HepG2 (cell line): Measurements from ENCODE around the gene TEKT5. TPM values are rescaled to one million over a fixed set of nuclear protein-coding genes. Genes with fewer than 3 reads are reported as not detected.

Experiments used
- HNF4A ChIP-seq: sonication (generic); formaldehyde crosslinking; IDR thresholded peaks from 2 replicates; pipeline ENCODE4 v1.4.0; 2020; ENCODE audit warnings: missing genetic modification reagents
- IRF2 ChIP-seq: IDR thresholded peaks from 2 replicates; pipeline ENCODE4 v1.6.1; 2018; ENCODE audit warnings: missing genetic modification reagents, missing compliant biosample characterization
- MTF2 ChIP-seq: sonication (generic); formaldehyde crosslinking; IDR thresholded peaks from 2 replicates; pipeline ENCODE4 v1.5.0; 2020; ENCODE audit warnings: missing genetic modification reagents, borderline replicate concordance
- NFAT5 ChIP-seq: sonication (generic); formaldehyde crosslinking; IDR thresholded peaks from 2 replicates; pipeline ENCODE4 v1.4.0; 2020; ENCODE audit warnings: missing genetic modification reagents
- NFIC ChIP-seq: IDR thresholded peaks from 2 replicates; pipeline ENCODE4 v1.6.1; 2012; ENCODE audit warnings: mild to moderate bottlenecking, low read length, inconsistent platforms
- RAD51 ChIP-seq: fragments of 450-650 bp; IDR thresholded peaks from 2 replicates; pipeline ENCODE4 v1.6.1; 2016; ENCODE audit warnings: borderline replicate concordance
- SP2 ChIP-seq: sonication (generic); formaldehyde crosslinking; IDR thresholded peaks from 2 replicates; pipeline ENCODE4 v1.5.1; 2020; ENCODE audit warnings: mild to moderate bottlenecking, missing genetic modification reagents
- USF2 ChIP-seq, 2 experiments: sonication (generic) in 1 of 2; formaldehyde crosslinking in 1 of 2; IDR thresholded peaks; 2 replicates each; pipeline versions ENCODE4 v1.5.1 to v1.6.1; 2011 to 2020; ENCODE audit warnings: borderline replicate concordance in 1 of 2, low read depth in 1 of 2, low read length in 1 of 2, mild to moderate bottlenecking in 1 of 2, missing genetic modification reagents in 1 of 2, moderate library complexity in 1 of 2
- ZFAT ChIP-seq: sonication (generic); formaldehyde crosslinking; conservative IDR thresholded peaks from 2 replicates; pipeline ENCODE4 v1.8.1; 2023; ENCODE audit warnings: missing genetic modification reagents, inconsistent platforms
- ZMYM3 ChIP-seq: sonication (generic); formaldehyde crosslinking; IDR thresholded peaks from 2 replicates; pipeline ENCODE4 v1.5.1; 2020; ENCODE audit warnings: mild to moderate bottlenecking, missing genetic modification reagents
- ZNF639 ChIP-seq: conservative IDR thresholded peaks from 2 replicates; pipeline ENCODE4 v1.6.1; 2018; ENCODE audit warnings: missing genetic modification reagents
- ZNF646 ChIP-seq: sonication (generic); formaldehyde crosslinking; IDR thresholded peaks from 2 replicates; pipeline ENCODE4 v1.9.0; 2021; ENCODE audit warnings: mild to moderate bottlenecking, missing genetic modification reagents
- polyA plus RNA-seq, 8 experiments: library from polyadenylated mRNA; depleted of rRNA in 3 of 8; stranded (reverse) in 7 of 8; unstranded in 1 of 8; fragments of >200 nt; fragmentation: Illumina TruSeq in 4 of 8; extraction: Trizol in 4 of 8; gene quantifications; 2 replicates each; pipeline versions ENCODE4 v1.2.1 to v1.2.3, GENCODE V29; 2011 to 2016; ENCODE audit warnings: low read depth in 4 of 8, missing spikeins in 1 of 8, mixed read lengths in 1 of 8; ENCODE audit not compliant: insufficient read depth in 1 of 8
- total RNA-seq, 5 experiments: library from RNA; depleted of rRNA; stranded (reverse); fragments of >200 nt; fragmentation: Illumina TruSeq; extraction: Trizol; gene quantifications; 2 replicates each; pipeline ENCODE4 v1.2.3, GENCODE V29; 2016; ENCODE audit warnings: low read depth in 1 of 5
- TF ChIP-seq, protein P1 (sequence below): sonication (generic); formaldehyde crosslinking; IDR thresholded peaks from 2 replicates; pipeline ENCODE4 v1.4.0; 2020; ENCODE audit warnings: low read depth, mild to moderate bottlenecking, missing genetic modification reagents

TEKT5 gene
- total and polyA plus RNA-seq, 2 of the 13 experiments (the other 11 are each of a cell fraction or from before 2014, with no cell fraction given), result 0.16 TPM; not detected in 1

GRCh38 chr16:10629592-10629963 lies 65.2 kb downstream of the TEKT5 start (continued):
- TF ChIP-seq NFAT5 (CRISPR knock-in tag) (no peak), HNF4A (CRISPR knock-in tag) (peak; percentile 34; the same call in 1 of the 2 replicates), RAD51 (no peak), MTF2 (CRISPR knock-in tag) (no peak; the same call in 1 of the 2 replicates), ZNF639 (CRISPR knock-in tag) (no peak), ZNF646 (CRISPR knock-in tag) (no peak), ZMYM3 (CRISPR knock-in tag) (no peak), IRF2 (no peak), NFIC (no peak), SP2 (no peak), ZFAT (no peak), USF2 (IDR thresholded peaks at IDR 0.05; ENCODE audit: low read depth, low read length) (no peak), USF2 (CRISPR knock-in tag; IDR thresholded peaks at IDR 0.05; ENCODE audit: borderline replicate concordance) (0 out of 2 replicates have a peak, but pooled peaks have one; percentile 2)
- TF ChIP-seq, protein P1, sequence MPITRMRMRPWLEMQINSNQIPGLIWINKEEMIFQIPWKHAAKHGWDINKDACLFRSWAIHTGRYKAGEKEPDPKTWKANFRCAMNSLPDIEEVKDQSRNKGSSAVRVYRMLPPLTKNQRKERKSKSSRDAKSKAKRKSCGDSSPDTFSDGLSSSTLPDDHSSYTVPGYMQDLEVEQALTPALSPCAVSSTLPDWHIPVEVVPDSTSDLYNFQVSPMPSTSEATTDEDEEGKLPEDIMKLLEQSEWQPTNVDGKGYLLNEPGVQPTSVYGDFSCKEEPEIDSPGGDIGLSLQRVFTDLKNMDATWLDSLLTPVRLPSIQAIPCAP (CRISPR knock-in tag), result no peak
